Spleen (tissue), 7 donors: ENCODE results near the gene HPCAL1.

Experiments used
- POLR2A ChIP-seq, 3 donors: fragments of 450-650 bp; IDR thresholded peaks; one replicate each; pipeline ENCODE4 v1.5.1; 2017; ENCODE audit warnings: antibody characterized with exemption in 3 of 3, mild to moderate bottlenecking in 1 of 3
- POLR2AphosphoS5 ChIP-seq, 3 donors: sonication (generic); formaldehyde crosslinking; IDR thresholded peaks; one replicate each; pipeline ENCODE4 v1.5.1; 2017; ENCODE audit warnings: antibody characterized with exemption in 3 of 3
- TF ChIP-seq, protein P1 (sequence below), 11 experiments: fragments of 200-600 bp in 7 of 11; fragments of 450-650 bp in 4 of 11; sonication (generic) in 4 of 11; IDR thresholded peaks in 8 of 11; conservative IDR thresholded peaks in 3 of 11; 1 replicate in 7 of 11; 2 replicates in 4 of 11; pipeline versions ENCODE4 v1.4.0 to v1.8.0; 2016 to 2021; ENCODE audit warnings: antibody characterized with exemption in 11 of 11, inconsistent platforms in 4 of 11, mild to moderate bottlenecking in 1 of 11
- donor health status: DM: no; HTN: no; CAD: no; lungs with moderate emphysema.
- donor health status: DM: no; HTN: no; CAD: no.
- donor health status: DM: no; HTN: no; CAD: no.

DNA sequence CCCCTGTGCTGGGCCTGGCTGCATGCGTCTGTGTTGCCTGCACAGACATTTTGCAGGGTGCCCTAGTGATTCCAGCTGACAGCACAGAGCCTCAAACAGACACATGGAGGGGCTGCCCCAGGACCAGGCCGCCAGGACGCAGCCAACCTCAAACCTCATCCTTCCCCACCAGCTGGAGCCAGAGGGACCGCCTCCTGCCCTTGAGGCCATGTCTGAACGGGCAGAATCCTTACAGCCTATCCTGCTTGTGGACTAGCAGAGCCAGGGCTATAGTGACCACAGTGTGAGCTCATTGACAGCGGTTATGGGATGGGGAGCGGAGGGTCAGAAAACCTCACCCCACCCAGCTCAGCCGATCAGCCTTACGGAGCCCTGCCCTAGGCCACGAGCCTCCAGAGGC, 123.0 kb downstream of the HPCAL1 start:
- TF ChIP-seq, protein P1, sequence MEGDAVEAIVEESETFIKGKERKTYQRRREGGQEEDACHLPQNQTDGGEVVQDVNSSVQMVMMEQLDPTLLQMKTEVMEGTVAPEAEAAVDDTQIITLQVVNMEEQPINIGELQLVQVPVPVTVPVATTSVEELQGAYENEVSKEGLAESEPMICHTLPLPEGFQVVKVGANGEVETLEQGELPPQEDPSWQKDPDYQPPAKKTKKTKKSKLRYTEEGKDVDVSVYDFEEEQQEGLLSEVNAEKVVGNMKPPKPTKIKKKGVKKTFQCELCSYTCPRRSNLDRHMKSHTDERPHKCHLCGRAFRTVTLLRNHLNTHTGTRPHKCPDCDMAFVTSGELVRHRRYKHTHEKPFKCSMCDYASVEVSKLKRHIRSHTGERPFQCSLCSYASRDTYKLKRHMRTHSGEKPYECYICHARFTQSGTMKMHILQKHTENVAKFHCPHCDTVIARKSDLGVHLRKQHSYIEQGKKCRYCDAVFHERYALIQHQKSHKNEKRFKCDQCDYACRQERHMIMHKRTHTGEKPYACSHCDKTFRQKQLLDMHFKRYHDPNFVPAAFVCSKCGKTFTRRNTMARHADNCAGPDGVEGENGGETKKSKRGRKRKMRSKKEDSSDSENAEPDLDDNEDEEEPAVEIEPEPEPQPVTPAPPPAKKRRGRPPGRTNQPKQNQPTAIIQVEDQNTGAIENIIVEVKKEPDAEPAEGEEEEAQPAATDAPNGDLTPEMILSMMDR (IDR thresholded peaks at IDR 0.05 in 8 of 11, conservative IDR thresholded peaks at IDR 0.05 in 3 of 11) = no peak
- TF ChIP-seq POLR2AphosphoS5 (IDR thresholded peaks at IDR 0.05) (no peak), POLR2A (IDR thresholded peaks at IDR 0.05) (no peak)
